GM19043 (cell line): Measurements from ENCODE around the gene ADM2.
A peak's percentile ranks its signal among the peaks of the same experiment; 100 is the strongest.

Source experiments
- ATAC-seq: cut with Tn5 transposase; IDR thresholded peaks from one replicate; pipeline ENCODE4 v1.9.1; 2021; ENCODE audit warnings: low read depth; ENCODE audit not compliant: unreplicated experiment

The ADM2 gene

DNA sequence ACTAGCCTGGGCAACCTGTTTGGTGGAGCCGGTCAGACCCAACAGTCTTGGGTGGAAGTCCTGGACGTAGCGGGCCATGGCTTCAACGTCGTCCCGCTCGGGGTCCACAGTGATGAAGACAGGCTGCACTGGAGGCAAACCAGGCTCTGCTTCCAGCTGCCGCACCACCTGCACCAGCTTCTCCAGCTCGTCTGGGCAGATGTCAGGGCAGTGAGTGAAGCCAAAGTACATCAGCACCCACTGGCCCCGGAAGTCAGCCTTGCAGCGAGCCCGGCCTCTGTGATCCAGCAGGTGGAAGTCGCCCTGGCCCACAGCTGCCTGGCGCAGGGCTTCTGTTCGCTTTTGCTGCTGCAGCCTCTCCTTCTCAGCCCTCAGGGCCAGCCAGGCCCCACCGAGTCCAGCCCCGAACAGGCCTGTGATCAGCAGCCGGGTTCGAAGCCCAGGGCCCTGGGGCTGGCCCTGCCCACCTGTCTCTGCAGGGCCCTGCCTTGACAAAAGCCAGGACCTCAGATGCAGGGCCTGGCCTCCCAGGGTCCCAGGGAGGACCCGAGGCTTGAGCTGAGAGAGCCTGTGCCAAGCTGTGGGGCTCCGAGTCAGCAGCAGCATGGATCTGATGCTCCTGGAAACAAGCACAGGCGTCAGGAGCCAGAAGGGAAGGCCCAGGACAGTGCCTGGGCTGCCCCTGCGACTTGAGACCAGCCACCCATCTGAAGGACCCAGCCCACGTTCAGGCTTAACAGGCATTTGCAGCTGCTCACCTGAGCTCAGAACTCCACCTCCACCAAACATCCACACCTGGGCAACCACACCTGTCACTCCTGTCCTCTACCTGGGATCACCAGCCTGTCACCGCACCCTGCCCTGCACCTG is 42.7 kb downstream of the ADM2 start:
- no peak for ATAC-seq

GRCh38 chr22:50524676-50525103 is 43.3 kb downstream of the ADM2 start:
- ATAC-seq = no peak

GRCh38 chr22:50525104-50525857 is 43.9 kb downstream of the ADM2 start, which contains the start of gene SCO2:
Gene SCO2, minus strand, starts transcription at chr22:50525598. Its CDS starts 1,187 bp downstream, at chr22:50524411.
- ATAC-seq = peak; percentile 35

- no peak for ATAC-seq
Observed at GRCh38 chr22:50525858-50526107, 44.4 kb downstream of the ADM2 start.

DNA sequence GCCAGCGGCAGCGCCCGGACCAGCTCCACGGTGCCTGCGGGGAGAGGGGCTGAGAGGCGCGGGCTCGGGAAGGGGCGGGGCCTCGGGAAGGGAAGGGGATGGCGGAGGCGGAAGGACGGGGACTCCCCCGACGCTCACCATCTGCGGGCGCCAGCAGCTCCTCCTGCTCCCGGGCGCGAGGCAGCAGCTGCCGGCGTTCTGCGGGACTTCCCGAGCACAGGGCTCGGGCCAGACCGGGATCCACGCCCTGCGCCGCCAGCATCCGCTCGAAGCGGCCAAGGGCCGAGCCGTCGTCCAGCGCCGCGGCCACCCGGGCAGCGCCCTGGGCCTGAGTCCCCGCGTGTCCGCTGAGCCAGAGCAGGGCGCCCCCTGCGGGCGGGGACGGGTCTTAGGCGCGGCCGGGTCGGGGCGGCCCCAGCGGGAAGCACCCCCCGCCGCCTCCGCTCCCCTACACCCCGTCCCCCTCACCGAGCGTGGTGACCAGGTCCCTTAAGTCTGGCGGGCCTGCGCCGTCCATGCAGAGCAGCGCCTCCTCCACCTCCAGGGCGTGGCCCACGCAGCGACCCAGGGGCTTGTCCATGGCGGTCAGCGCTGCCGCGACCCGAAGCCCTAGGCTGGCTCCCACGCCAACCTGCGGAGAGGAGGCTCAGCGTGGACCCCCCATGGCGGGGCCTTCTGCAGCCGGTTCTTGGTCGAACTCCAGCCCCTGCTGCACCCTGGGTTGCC is 44.9 kb downstream of the ADM2 start:
- peak; percentile 28 for ATAC-seq

DNA sequence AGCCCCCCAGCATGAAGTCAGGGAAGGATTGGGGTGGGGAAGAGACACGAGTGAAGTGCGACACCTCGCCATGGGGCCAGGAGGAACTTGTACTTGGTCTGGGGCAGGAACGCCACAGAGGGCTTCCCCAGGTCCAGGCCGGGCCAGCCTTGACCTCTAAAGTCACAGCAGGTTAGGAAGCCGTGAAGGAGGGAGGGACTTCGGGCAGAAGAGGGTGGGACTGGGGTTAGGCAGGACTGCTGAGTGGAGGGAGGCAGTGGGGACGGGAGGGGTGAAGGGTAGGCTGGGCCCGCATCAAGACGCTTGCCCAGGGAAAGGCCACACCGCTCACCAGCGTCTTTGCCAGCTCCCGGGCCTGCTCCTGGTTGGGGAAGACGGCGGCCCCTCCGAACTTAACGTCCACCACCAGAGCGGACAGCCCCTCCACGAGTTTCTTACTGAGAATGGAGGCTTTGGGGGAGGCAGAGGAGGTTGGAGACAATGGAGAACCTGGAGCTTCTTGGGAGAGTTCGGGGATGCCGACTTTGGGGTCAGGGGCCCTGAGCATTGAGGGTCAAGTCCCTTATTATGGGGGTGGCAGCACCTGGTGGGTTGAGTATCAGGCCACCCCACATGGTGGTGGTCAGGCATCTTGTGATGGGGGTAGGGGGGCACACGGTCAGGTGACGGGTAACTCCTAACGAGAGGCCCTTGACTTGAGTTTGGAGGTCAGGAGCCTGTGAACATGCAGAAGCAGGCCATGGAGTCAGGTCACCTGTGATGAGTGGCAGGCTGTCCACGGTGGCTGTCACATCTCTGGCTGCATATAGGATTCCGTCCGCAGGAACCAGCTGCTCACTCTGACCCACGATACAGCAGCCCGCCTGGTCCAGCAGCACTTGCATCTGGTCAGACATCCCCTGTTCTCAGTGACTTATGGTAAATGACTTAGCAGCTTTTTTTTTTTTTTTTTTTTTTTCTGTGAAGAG is 45.8 kb downstream of the ADM2 start:
- ATAC-seq = no peak

GRCh38 chr22:50527921-50528681 is 46.8 kb downstream of the ADM2 start:
- no peak for ATAC-seq

DNA sequence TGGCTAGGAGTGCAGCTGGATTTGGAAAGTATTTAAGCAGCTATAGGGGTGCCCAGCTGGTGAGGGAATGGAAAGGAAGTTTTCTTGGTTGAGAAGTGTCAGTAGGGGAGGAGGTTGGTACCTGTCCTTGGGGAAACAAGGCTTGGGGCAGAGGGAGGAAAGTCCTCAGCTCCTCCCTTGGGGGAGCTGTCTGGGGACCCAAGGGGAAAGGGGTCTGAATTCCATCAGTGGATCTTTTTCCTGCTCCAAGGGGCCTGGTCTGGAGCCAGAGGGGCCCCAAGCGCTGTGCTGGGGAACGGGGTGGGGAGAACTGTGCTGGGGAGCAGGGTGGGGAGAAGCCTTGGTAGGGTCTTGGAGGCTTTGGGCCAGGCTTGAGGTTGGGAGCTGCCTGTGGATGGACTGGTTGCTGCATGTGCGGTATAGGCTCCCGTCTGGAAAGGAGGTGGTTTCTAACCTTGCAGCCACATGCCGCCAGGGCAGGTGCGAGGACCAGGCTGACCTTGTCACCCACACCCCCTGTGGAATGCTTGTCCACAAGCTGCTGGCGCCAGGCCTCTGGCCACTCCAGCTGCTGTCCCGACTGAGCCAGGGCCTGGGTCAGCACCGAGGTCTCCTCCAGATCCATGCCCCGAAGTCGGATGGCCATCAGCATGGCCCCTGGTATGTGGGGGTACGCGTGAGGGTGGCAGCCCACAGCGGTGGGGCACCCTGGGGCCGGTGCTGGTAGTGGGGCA is 47.5 kb downstream of the ADM2 start:
- no peak for ATAC-seq

DNA sequence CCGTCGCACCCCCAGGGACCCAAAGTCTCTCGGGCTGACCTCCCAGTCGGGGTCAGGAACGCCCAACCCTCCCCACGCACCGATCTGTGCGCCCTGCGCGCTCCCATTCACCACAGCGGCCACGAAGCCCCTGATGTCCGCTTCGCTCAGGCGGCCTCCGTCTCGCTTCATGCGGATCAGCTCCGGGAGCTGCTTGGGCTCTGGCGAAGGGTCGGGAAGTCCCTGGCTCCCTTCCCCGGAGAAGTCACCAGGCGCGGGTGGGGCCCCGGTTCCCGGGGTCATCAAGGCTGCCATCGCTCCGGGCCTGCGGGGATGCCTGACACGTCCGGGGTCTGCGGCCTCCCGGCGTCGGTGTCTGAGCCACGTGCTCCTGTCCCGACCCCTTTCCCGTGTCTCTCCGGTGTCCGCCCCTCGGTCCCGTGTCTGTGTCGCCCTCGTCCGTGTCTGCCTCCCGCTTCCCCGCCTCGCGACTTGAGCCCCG is 48.1 kb downstream of the ADM2 start:
- no peak for ATAC-seq

DNA sequence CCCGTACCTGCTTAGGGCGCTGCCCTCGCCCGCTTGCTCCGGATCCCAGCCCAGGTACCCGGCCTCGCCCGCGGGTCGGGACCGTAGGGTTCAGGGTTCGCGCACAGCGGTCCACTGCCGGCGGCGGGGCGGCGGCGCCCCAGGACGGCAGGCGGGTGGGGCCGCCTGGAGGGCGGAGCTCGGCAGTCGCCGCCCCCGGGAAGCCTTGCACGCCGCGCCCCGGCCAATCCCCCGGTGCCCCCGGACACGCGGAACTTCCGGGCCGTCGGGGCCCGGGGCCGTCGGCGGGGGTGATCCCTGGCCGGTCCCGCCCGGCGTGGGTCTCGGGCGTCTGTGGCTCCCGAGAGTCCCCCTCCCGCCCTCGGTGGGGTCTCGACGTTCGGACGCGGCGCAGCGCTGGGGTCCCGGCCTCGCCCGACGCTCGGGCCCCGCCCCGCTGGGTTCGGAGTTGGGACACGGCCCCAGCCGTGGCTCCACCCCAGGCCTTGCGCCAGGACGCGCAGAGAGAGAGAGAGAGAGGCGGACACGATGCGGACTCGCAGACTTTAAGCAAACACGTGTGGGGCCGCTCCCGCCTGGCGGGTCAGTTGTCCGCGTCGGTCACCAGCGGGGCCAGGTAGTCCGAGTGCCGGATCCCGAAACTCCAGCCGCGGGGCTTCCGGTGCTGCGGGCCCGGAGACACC is 48.7 kb downstream of the ADM2 start, which contains the start of gene TYMP:
TSS of gene TYMP (minus strand) at position 116 of the 683 bp plus-strand sequence. CDS start 303 bp downstream, outside the sequence.
- no peak for ATAC-seq

- ATAC-seq = no peak
Observed at GRCh38 chr22:50530580-50530876, 49.2 kb downstream of the ADM2 start.

- ATAC-seq = no peak
Observed at GRCh38 chr22:50530877-50531545, 49.7 kb downstream of the ADM2 start.

DNA sequence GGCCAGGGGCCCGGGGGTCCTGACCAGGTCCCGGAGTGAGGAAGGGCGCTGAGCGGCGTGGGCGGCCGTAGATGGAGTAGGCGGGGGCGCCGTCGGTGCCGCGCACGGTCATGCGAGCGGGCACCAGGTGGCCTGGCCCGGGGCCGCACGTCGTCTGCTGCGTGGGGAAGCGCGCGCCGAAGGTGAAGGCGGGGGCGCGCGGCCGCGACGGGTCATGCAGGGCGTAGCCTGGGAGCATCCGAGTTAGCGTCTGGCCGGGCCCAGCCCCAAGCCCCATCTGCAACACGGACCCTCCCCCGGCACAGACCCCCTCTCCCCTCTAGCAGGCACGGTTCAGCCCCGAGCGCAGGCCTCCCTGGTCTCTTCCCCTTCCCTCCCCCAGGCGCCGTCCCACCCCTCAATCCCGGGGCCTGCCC is 50.2 kb downstream of the ADM2 start:
- ATAC-seq = no peak

- ATAC-seq = no peak
Observed at GRCh38 chr22:50531962-50532674, 50.8 kb downstream of the ADM2 start.

DNA sequence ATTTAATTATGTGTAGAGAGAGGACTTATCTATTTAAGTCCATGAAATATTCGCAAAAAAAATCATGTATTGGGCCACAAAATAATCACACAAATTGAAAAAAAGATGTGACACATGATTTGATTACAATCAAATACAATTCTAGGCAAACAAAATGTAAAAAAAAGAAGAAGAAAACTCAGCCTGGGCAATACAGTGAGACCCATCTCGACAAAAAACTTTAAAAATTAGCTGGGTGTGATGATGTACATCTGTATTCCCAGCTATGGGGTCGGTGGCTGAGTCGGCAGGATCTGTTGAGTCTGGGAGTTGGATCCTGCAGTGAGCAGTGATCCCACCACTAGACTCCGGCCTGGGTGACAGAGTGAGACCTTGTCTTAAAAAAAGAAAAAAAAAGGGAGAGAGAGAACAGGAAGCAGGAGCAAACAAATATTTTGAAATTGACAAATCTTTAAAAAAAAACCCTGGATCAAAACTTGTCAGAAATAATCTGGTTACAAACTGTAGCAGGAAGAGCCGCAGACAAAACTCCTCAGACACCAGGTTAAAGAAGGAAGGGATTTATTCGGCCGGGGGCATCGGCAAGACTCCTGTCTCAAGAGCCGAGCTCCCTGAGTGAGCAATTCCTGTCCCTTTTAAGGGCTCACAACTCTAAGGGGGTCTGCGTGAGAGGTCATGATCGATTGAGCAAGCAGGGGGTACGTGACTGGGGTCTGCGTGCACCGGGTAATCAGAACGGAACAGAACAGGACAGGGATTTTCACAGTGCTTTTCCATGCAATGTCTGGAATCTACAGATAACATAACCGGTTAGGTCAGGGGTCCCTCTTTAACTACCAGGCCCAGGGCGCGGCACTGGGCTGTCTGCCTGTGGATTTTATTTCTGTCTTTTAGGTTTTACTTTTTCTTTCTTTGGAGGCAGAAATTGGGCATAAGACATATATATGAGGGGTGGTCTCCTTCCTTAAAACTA is 51.8 kb downstream of the ADM2 start:
- no peak for ATAC-seq
